Measurements from ENCODE around the gene ASAP2.

ASAP2 gene

DNA sequence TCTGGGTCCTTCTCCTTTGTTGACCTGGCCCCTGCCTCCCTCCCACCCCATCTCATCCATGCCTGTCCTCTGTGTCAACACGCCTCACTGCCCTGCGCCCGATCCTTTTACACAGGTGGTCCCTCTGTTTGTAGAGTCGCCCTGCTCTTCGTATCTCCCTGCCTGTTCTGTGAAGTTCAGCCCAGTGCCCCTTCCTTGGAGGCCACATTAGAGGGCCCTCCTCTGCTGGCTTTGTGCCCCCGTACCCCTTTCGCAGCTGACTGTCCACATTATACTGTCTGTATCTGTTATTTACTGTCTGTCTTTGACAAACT lies 25.5 kb downstream of the ASAP2 start:
- no peak for DNase-seq

- no peak for DNase-seq
These were observed 26.3 kb downstream of the ASAP2 start for GRCh38 chr2:9232886-9233285.

- DNase-seq = peak; percentile 93
These were observed 28.1 kb downstream of the ASAP2 start for GRCh38 chr2:9234680-9235146.

DNA sequence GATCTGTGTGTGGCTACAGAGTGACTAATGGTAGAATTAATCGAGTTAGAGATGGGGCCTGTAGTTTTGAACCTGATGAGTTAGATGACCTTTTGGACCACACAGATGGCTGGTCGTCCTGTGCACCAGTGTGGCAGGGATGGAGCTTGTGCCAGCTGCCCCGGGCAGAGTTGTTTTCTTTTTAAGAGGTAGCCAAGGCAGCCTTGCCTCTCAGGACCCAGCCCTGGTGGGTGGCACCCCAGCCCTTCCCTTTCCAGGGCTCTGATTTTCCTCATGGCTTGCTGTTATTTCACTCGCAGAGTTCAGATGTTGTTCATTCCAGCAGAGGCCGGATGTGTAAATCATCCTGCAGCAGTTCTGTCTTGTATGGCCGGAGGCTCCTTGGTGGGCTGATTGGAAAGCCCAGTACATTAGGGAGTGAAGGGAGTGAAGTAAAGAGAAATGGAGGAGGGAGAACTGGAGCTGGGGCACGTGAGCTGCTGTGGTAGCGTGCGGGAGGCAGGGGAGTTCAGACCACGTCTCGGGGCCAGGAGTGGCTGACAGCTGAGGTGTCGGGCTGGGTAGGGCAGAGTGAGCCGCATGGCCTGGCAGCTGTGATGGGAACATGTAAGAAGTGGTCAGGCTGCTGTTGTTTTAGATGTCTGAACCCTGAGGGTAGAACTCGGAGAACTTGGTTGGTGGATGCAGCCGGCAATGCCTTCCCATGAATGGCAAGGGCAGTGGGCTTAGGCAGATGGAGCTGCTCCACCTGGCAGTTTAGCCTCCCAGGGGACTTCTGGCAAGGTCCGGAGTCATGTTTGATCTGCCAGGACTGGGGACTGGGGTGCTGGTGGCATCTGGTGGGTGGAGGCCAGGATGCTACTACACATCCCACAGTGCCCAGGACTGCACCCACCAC lies 28.8 kb downstream of the ASAP2 start:
- no peak for DNase-seq

- no peak for DNase-seq
These were observed 29.4 kb downstream of the ASAP2 start for GRCh38 chr2:9236045-9236344.

GRCh38 chr2:9236867-9237266 lies 30.3 kb downstream of the ASAP2 start:
- DNase-seq = no peak

- DNase-seq = no peak
These were observed 31.2 kb downstream of the ASAP2 start for GRCh38 chr2:9237831-9238230.

DNA sequence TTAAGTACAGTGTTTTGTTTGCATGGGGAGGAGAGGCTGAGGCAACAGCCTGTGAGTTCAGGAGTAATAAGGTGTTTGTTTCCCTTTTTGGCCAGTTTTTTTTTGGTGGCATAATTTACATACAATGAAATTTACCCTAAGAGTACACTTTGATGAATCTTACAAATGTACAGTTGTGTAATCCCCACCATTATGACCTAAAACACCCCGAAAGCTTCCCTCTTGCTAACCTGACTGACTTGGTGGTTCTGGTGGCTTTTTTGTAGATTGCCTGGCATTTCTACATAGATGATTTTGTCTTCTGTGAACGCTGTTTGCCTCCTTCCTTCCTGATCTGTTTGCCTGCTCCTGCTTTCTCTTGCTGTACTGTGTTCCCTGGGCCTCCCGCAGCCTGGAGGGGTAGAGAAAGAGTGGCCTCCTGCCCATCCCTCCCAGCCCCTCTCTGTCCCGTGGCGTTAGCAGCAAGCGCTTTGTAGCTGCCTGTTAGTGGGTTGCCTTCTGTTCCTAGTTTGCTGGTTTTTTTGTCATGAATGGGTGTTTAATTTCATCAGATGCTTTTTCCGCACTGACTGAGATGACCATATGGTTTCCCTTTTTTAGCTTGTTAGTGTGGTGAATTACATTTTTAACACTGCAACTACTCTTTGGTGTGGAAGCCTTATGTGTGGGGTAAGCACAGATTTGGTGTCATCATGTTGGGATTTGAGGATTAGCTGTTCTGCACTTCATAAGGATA lies 32.1 kb downstream of the ASAP2 start:
- DNase-seq = peak; percentile 55

- DNase-seq = no peak
These were observed 33.0 kb downstream of the ASAP2 start for GRCh38 chr2:9239616-9240015.

- DNase-seq = peak; percentile 17
These were observed 34.1 kb downstream of the ASAP2 start for GRCh38 chr2:9240745-9241144.

- no peak for DNase-seq
These were observed 34.6 kb downstream of the ASAP2 start for GRCh38 chr2:9241233-9241632.

GRCh38 chr2:9243357-9243756 lies 36.7 kb downstream of the ASAP2 start:
- DNase-seq = no peak

GRCh38 chr2:9244985-9245544 lies 38.5 kb downstream of the ASAP2 start:
- DNase-seq = no peak

GRCh38 chr2:9247177-9247576 lies 40.6 kb downstream of the ASAP2 start:
- DNase-seq = no peak

DNA sequence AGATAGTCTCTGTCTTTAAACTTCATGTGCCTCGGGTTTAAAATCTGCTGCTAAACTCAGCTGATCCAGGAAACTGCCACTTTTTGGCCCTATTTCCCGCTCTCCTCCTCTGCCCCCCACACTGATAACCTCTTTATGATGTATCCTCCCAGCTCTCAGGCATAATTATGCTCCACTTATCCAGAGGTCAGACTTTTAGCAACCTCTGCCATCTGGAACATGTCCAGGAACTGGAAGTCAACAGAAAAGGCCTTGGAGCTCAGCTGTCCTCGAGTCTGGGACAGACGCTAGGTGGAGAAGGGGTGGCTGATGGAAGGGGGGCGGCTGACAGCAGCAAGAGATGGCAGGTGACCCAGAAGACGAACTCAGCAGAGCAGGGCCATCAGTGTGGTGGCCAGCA lies 41.2 kb downstream of the ASAP2 start:
- no peak for DNase-seq

GRCh38 chr2:9248363-9248762 lies 41.8 kb downstream of the ASAP2 start:
- no peak for DNase-seq

GRCh38 chr2:9249020-9249800 lies 42.6 kb downstream of the ASAP2 start:
- no peak for DNase-seq

DNA sequence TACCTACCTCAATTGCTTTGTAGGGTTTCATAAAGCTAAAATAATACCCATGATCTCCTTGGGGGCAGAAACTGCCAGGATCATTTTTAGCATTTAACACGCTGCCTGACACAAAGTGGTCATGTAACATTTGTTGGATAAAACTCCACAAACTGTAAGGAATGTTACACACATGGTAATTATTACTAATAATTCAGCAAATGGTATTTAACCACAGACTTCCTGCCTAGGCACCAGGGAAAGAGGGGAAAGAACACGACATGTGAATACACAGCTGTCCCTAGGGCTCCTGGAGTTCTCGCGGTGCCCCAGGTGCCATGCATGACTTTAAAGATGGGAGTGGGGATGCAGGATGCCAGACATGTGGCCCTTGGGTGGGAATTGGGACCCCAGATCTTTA lies 43.5 kb downstream of the ASAP2 start:
- DNase-seq = no peak

GRCh38 chr2:9250498-9251153 lies 44.0 kb downstream of the ASAP2 start:
- DNase-seq = no peak

DNA sequence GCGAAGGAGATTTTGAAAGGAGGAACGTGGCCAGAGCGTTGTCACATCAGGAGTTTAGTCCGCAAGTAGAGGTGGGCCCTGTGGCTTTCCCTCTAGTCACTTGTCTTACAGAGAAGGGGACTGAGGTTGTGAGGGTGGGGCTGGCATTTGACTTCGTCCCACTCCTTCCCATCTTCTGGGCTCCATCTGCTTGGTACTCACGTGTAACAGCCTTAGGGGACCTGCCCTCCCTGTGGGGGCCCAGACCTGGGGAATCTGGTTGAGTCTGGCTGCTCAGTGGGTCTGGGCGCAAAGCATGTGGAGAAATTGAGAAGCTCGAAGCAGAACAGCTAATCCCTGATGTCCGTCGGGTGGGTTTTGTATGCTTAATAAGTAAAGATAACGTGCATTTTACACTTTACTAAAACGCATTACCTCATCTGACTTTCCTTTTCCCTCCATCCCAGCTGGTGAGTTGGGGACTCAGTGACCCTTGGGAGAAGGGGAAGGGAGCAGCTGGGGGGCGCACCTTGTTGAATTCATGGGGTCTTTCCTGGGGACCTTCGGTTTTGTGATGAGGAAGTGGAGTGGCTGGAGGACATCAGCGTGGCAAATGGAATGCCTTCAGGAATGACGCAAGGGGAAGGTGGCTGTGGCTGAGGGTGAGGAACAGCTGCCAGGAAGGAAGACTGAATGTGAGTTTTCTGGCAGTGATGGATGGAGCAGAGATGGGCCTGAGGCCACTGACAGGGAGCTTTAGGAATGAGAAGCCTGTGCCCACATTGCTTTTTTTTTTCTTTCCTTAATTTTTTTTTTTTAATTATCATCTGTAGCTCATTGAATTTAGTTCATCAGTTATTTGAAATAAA lies 44.8 kb downstream of the ASAP2 start:
- no peak for DNase-seq

DNA sequence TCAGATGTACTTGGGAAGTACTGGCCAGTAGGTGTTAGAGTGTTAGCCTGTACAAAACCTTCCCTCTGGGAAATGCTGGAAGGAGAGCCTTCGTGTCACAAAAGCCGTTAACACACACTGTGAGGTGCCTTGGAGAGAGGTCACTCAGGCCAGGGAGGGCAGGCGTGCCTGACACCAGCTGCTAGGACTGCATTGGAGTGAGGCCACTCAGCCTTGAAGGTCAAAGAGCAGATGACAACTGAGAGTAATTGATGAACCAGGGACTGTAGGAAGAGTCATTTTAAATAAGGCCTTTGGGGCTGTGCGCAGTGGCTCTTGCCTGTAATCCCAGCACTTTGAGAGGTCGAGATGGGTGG lies 45.4 kb downstream of the ASAP2 start:
- DNase-seq = no peak

DNA sequence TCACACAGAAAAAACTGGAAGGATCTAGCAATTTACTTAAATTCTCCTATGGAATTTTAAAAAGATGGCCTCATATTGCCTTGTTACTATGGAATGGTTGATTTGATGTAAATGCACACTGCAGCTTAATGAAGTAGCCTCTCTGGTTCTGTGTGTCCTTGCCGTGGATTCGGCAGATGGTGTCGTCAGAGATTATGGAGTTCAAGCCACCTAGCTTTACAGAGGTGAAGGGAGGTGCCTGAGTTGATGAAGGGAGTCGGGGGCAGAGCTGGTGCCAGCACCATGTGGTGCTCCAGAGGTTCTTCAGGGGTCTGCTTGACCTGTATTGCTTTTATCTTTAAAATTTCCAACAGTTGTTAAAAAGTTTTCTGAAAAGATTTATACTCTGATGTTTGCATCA lies 48.8 kb downstream of the ASAP2 start:
- DNase-seq = no peak

All from inflammatory macrophage treated with lipopolysaccharide for 4 hours (primary cell).